H1 (cell line): ENCODE data around the gene NEURL4. TPM values are rescaled to one million over a fixed set of nuclear protein-coding genes. Genes with fewer than 3 reads are reported as not detected.

Source experiments
- CTCF ChIA-PET: fragments of 300-600 bp; sonication (Branson Sonifier 250); formaldehyde crosslinking; loops from one replicate; lab custom pipeline; 2021; ENCODE audit not compliant: partially characterized antibody; lab: Charles Lee
- POLR2A ChIA-PET: fragments of 300-600 bp; sonication (Branson Sonifier 250); formaldehyde crosslinking; loops from one replicate; lab custom pipeline; 2021; ENCODE audit warnings: inconsistent platforms; ENCODE audit not compliant: partially characterized antibody; lab: Charles Lee
- DNase-seq, 2 experiments: peaks; one replicate each; pipeline versions ENCODE4 v3.0.0 to v3.0.0-alpha.2; 2010 to 2022; ENCODE audit warnings: low spot score in 2 of 2, low read depth in 1 of 2, mixed read lengths in 1 of 2
- FAIRE-seq: peaks from 2 replicates; lab custom pipeline; 2011; peaks lifted over from hg19 to GRCh38; lab: Jason Lieb, UNC
- H2AFZ ChIP-seq: 2 replicates; pipeline ENCODE4 v1.8.1; 2012; ENCODE audit warnings: low read length, inconsistent platforms
- H2AK5ac ChIP-seq: 2 replicates; pipeline ENCODE4 v1.6.1; 2013; ENCODE audit warnings: low read depth, low read length
- H2BK120ac ChIP-seq: replicated peaks from 2 replicates; pipeline ENCODE3; 2013; ENCODE audit warnings: low read depth, low read length, inconsistent platforms
- H2BK12ac ChIP-seq: 2 replicates; pipeline ENCODE4 v1.6.1; 2013; ENCODE audit warnings: low read depth, low read length
- H2BK15ac ChIP-seq: 2 replicates; pipeline ENCODE4 v1.6.1; 2013; ENCODE audit warnings: low read length
- H2BK20ac ChIP-seq: 2 replicates; pipeline ENCODE4 v1.6.1; 2013; ENCODE audit warnings: low read length
- H2BK5ac ChIP-seq: 2 replicates; pipeline ENCODE4 v1.6.1; 2013; ENCODE audit warnings: low read depth, low read length
- H3K14ac ChIP-seq: 2 replicates; pipeline ENCODE4 v1.6.1; 2013; ENCODE audit warnings: inconsistent platforms; ENCODE audit not compliant: insufficient read length
- H3K18ac ChIP-seq: 2 replicates; pipeline ENCODE4 v1.6.1; 2013; ENCODE audit warnings: low read length; ENCODE audit errors: extremely low read depth
- H3K23ac ChIP-seq: 2 replicates; pipeline ENCODE4 v1.6.1; 2013; ENCODE audit warnings: inconsistent platforms; ENCODE audit not compliant: insufficient read length
- H3K23me2 ChIP-seq: 2 replicates; pipeline ENCODE4 v1.6.1; 2013; ENCODE audit warnings: low read depth, low read length
- H3K27ac ChIP-seq: 2 replicates; pipeline ENCODE4 v1.6.1; 2011; ENCODE audit warnings: low read depth, low read length, inconsistent platforms
- H3K27me3 ChIP-seq, 4 experiments: replicated peaks in 1 of 4; 1 replicate in 1 of 4; 2 replicates in 3 of 4; pipeline versions ENCODE4 v1.6.1 to v1.8.1; 2011 to 2013; ENCODE audit warnings: low read length in 3 of 4, mild to moderate bottlenecking in 3 of 4, inconsistent platforms in 2 of 4, mixed read lengths in 2 of 4, moderate library complexity in 1 of 4; ENCODE audit not compliant: control insufficient read depth in 3 of 4, insufficient read depth in 3 of 4; ENCODE audit errors: extremely low read depth in 1 of 4
- H3K36me3 ChIP-seq, 4 experiments: 2 replicates each; pipeline versions ENCODE4 v1.6.1 to v1.8.1; 2011 to 2013; ENCODE audit warnings: mild to moderate bottlenecking in 4 of 4, low read length in 3 of 4, moderate library complexity in 2 of 4, control low read depth in 1 of 4, inconsistent platforms in 1 of 4; ENCODE audit not compliant: insufficient read depth in 4 of 4, control insufficient read depth in 2 of 4
- H3K4ac ChIP-seq: replicated peaks from 2 replicates; pipeline ENCODE3; 2013; ENCODE audit warnings: low read length, low read depth, mixed read lengths, inconsistent platforms; ENCODE audit not compliant: insufficient read length
- H3K4me1 ChIP-seq, 4 experiments: replicated peaks in 1 of 4; 1 replicate in 1 of 4; 2 replicates in 3 of 4; pipeline versions ENCODE4 v1.6.1 to v1.8.1; 2011 to 2013; ENCODE audit warnings: low read length in 3 of 4, inconsistent platforms in 2 of 4, mixed read lengths in 1 of 4; ENCODE audit not compliant: insufficient read depth in 4 of 4, control insufficient read depth in 3 of 4
- H3K4me2 ChIP-seq, 2 experiments: 2 replicates each; pipeline versions ENCODE4 v1.6.1 to v1.8.1; 2011 to 2013; ENCODE audit warnings: low read depth in 2 of 2, low read length in 2 of 2, control low read depth in 1 of 2, inconsistent platforms in 1 of 2, mild to moderate bottlenecking in 1 of 2; ENCODE audit not compliant: insufficient read depth in 1 of 2
- H3K4me3 ChIP-seq, 4 experiments: fragments of 200-600, 300-600 bp in 1 of 4; sonication (generic), shearing (Covaris generic), sonication (Bioruptor Twin) in 1 of 4; 2 replicates each; pipeline versions ENCODE4 v1.5.1 to v1.8.1; 2011 to 2016; ENCODE audit warnings: low read length in 4 of 4, low read depth in 3 of 4, control low read depth in 2 of 4, inconsistent platforms in 2 of 4, mild to moderate bottlenecking in 2 of 4, mixed read lengths in 1 of 4, moderate library complexity in 1 of 4; ENCODE audit not compliant: insufficient read depth in 2 of 4; ENCODE audit errors: extremely low read depth in 1 of 4
- H3K56ac ChIP-seq: replicated peaks from 2 replicates; pipeline ENCODE3; 2013; ENCODE audit warnings: low read depth, mild to moderate bottlenecking, mixed read lengths, low read length, inconsistent platforms; ENCODE audit not compliant: insufficient read length
- H3K79me1 ChIP-seq: 2 replicates; pipeline ENCODE4 v1.6.1; 2013; ENCODE audit warnings: low read depth, low read length, control low read depth
- H3K79me2 ChIP-seq, 2 experiments: 2 replicates each; pipeline versions ENCODE4 v1.6.1 to v1.8.1; 2012 to 2013; ENCODE audit warnings: low read length in 2 of 2, mild to moderate bottlenecking in 2 of 2, inconsistent platforms in 1 of 2; ENCODE audit not compliant: insufficient read depth in 2 of 2, control insufficient read depth in 1 of 2
- H3K9ac ChIP-seq, 4 experiments: replicated peaks in 1 of 4; 1 replicate in 1 of 4; 2 replicates in 3 of 4; pipeline versions ENCODE4 v1.6.1 to v1.8.1; 2011 to 2013; ENCODE audit warnings: low read depth in 3 of 4, low read length in 3 of 4, control low read depth in 2 of 4, mild to moderate bottlenecking in 2 of 4, moderate library complexity in 2 of 4, inconsistent platforms in 1 of 4; ENCODE audit errors: extremely low read depth in 1 of 4
- H3K9me3 ChIP-seq, 2 experiments: 2 replicates each; pipeline versions ENCODE4 v1.6.1 to v1.8.1; 2012 to 2013; ENCODE audit warnings: mild to moderate bottlenecking in 2 of 2, moderate library complexity in 2 of 2, control low read depth in 1 of 2, inconsistent platforms in 1 of 2, low read depth in 1 of 2, low read length in 1 of 2, mixed read lengths in 1 of 2; ENCODE audit not compliant: insufficient read depth in 2 of 2
- H4K20me1 ChIP-seq, 2 experiments: replicated peaks in 1 of 2; 2 replicates each; pipeline versions ENCODE3 to v1.8.1; 2011 to 2013; ENCODE audit warnings: inconsistent platforms in 2 of 2, low read length in 2 of 2, mild to moderate bottlenecking in 1 of 2; ENCODE audit not compliant: insufficient read depth in 2 of 2, control insufficient read depth in 1 of 2
- H4K5ac ChIP-seq: 2 replicates; pipeline ENCODE4 v1.6.1; 2013; ENCODE audit warnings: low read length, low read depth, mixed read lengths, inconsistent platforms; ENCODE audit not compliant: insufficient read length
- H4K8ac ChIP-seq: 2 replicates; pipeline ENCODE4 v1.8.0; 2013; ENCODE audit warnings: mild to moderate bottlenecking, moderate library complexity, low read length, inconsistent platforms; ENCODE audit not compliant: insufficient read depth; ENCODE audit errors: extremely low read depth
- H4K91ac ChIP-seq: replicated peaks from 2 replicates; pipeline ENCODE3; 2013; ENCODE audit warnings: low read length, mixed read lengths, inconsistent platforms; ENCODE audit not compliant: insufficient read length
- POLR2AphosphoS5 ChIP-seq: IDR thresholded peaks from 2 replicates; pipeline ENCODE4 v1.6.1; 2011; ENCODE audit warnings: low read depth, low read length
- RBBP5 ChIP-seq: IDR thresholded peaks from 2 replicates; pipeline ENCODE4 v1.7.1; 2012; ENCODE audit warnings: low read depth, mild to moderate bottlenecking, inconsistent platforms, low read length, moderate library complexity, borderline replicate concordance
- whole genome bisulfite sequencing, 2 experiments: shearing (Covaris generic) in 1 of 2; methylation state at CpG; one replicate each; pipeline versions ENCODE4 v1.1.6 to v1.1.7; 2013 to 2015; ENCODE audit warnings: low lambda C conversion rate in 2 of 2, mixed read lengths in 2 of 2, inconsistent platforms in 1 of 2, low coverage in 1 of 2, missing lambda C conversion rate in 1 of 2; ENCODE audit not compliant: insufficient replicate concordance in 2 of 2, insufficient coverage in 1 of 2, insufficient read length in 1 of 2; ENCODE audit errors: extremely low coverage in 1 of 2, missing lambda C conversion rate in 1 of 2; 5-methylcytosine and 5-hydroxymethylcytosine counted together
- polyA plus RNA-seq, 7 experiments: library from polyadenylated mRNA; depleted of rRNA in 3 of 7; stranded (reverse) in 5 of 7; unstranded in 2 of 7; fragments of >200 nt in 5 of 7; fragments of 200-250 nt in 2 of 7; gene quantifications; 1 replicate in 5 of 7; 2 replicates in 1 of 7; 4 replicates in 1 of 7; pipeline versions ENCODE4 v1.2.1 to v1.2.3, GENCODE V29; 2011 to 2013; ENCODE audit warnings: missing spikeins in 2 of 7, mixed read lengths in 2 of 7
- total RNA-seq: library from RNA; stranded (reverse); fragmentation: NEBNext Ultra II Directional; extraction: Animal tissue kit (Norgen Biotek cat#: 25700); gene quantifications from 2 replicates; pipeline ENCODE4 v1.2.1, GENCODE V29; 2021

The NEURL4 gene
- total and polyA plus RNA-seq, 2 of the 8 experiments (the other 6 are each of a cell fraction or from before 2014, with no cell fraction given), result 29.6 to 46.8 TPM

GRCh38 chr17:7312432-7313087 lies 16.6 kb downstream of the NEURL4 start:
- POLR2A ChIA-PET, result interaction anchor here (0.8 to 11.3 kb wide), 32 partner anchors 8 to 291 kb away, joined by 3 to 223 read pairs (median 8); partner anchors contain the start of genes ACADVL, ACAP1, CD68 and CLDN7
- peaks cover 0 to 16% (median 8%) of the 10 kb centered on the region in 4 experiments; a peak in 5 of 7 replicates for H3K4me1 ChIP-seq
- H2AFZ ChIP-seq, result no peak overlapping the region
- no peaks in the 10 kb centered on the region for H3K27me3 ChIP-seq
- no peak overlapping the region for H3K23ac ChIP-seq
- no peak overlapping the region for H2BK20ac ChIP-seq
- H3K27ac ChIP-seq, result no peak overlapping the region
- H3K4ac ChIP-seq, result no peak overlapping the region
- no peak for FAIRE-seq
- H3K79me2 ChIP-seq, result peaks cover 17 to 43% of the 10 kb centered on the region in 2 experiments
- no peak overlapping the region for H3K9ac ChIP-seq
- peaks cover 12% of the 10 kb centered on the region for H3K79me1 ChIP-seq
- H4K20me1 ChIP-seq, result peaks cover 21 to 28% of the 10 kb centered on the region in 2 experiments
- H2BK12ac ChIP-seq, result no peak overlapping the region
- H3K36me3 ChIP-seq, result peaks cover 27 to 51% (median 36%) of the 10 kb centered on the region in 4 experiments
- H3K4me2 ChIP-seq, result peak overlapping the region in 1 of 2 experiments; percentile 67; a peak in 1 of 4 replicates
- H2BK15ac ChIP-seq, result no peak overlapping the region
- no peak overlapping the region for H4K91ac ChIP-seq
- H3K9me3 ChIP-seq, result no peaks in the 10 kb centered on the region
- H2BK5ac ChIP-seq, result no peak overlapping the region
- no peak for DNase-seq
- H3K4me3 ChIP-seq, result no peak overlapping the region
- peaks cover 10% of the 10 kb centered on the region for H3K23me2 ChIP-seq
- H3K56ac ChIP-seq, result no peak overlapping the region
- no peak overlapping the region for H2BK120ac ChIP-seq
- no peak overlapping the region for H2AK5ac ChIP-seq
- TF ChIP-seq RBBP5 (no peak), POLR2AphosphoS5 (peak; percentile 78; the same call in 1 of the 2 replicates)
- H3K14ac ChIP-seq, result no peak overlapping the region
- no peak overlapping the region for H3K18ac ChIP-seq
- H4K5ac ChIP-seq, result no peak overlapping the region
- no peak overlapping the region for H4K8ac ChIP-seq
- WGBS, 2 experiments, result 90% methylated on average over 7 of the region's 7 CpGs; no CpG with 5 or more reads in 1 of the 2 experiments
- CTCF ChIA-PET, result interaction anchor here (0.7 to 3.3 kb wide), 23 partner anchors 10 to 254 kb away, joined by 3 to 17 read pairs (median 4); partner anchors contain the start of genes ACADVL, ACAP1, DLG4 and GABARAP
